IPS-20b (cell line): ENCODE data around the gene HNRNPL.
"Not testable (repeated sequence)": the region's sequence is repeated elsewhere in the genome, so short reads cannot be mapped to it uniquely, and the experiment has no call there.

ENCODE experiments used
- H3K27ac ChIP-seq: one replicate; pipeline ENCODE4 v1.5.1; 2013; ENCODE audit warnings: low read length
- H3K27me3 ChIP-seq: 2 replicates; pipeline ENCODE4 v1.6.1; 2013; ENCODE audit warnings: mild to moderate bottlenecking, low read length, inconsistent platforms; ENCODE audit not compliant: insufficient read depth
- H3K36me3 ChIP-seq: 2 replicates; pipeline ENCODE4 v1.6.1; 2013; ENCODE audit warnings: low read depth, mild to moderate bottlenecking, inconsistent platforms, low read length, moderate library complexity; ENCODE audit not compliant: insufficient read depth
- H3K4me1 ChIP-seq: 2 replicates; pipeline ENCODE4 v1.6.1; 2013; ENCODE audit warnings: mild to moderate bottlenecking, control low read depth, inconsistent platforms, low read length, moderate library complexity; ENCODE audit not compliant: insufficient read depth
- H3K4me3 ChIP-seq: 2 replicates; pipeline ENCODE4 v1.5.1; 2013; ENCODE audit warnings: mild to moderate bottlenecking, low read length, inconsistent platforms
- H3K9ac ChIP-seq: 2 replicates; pipeline ENCODE4 v1.6.1; 2013; ENCODE audit warnings: low read depth, mild to moderate bottlenecking, inconsistent platforms, low read length, moderate library complexity
- H3K9me3 ChIP-seq: 2 replicates; pipeline ENCODE4 v1.6.1; 2013; ENCODE audit warnings: mild to moderate bottlenecking, low read depth, low read length, inconsistent platforms; ENCODE audit not compliant: insufficient read depth

The HNRNPL gene

GRCh38 chr19:38867171-38867780 is 17.5 kb upstream of the HNRNPL start:
- no peaks in the 10 kb centered on the region for H3K4me1 ChIP-seq
- no peak overlapping the region for H3K4me3 ChIP-seq
- H3K9ac ChIP-seq: no peak overlapping the region
- no peaks in the 10 kb centered on the region for H3K9me3 ChIP-seq
- peaks cover 29% of the 10 kb centered on the region for H3K27me3 ChIP-seq
- no peaks in the 10 kb centered on the region for H3K36me3 ChIP-seq
- no peak overlapping the region for H3K27ac ChIP-seq

- no peaks in the 10 kb centered on the region for H3K36me3 ChIP-seq
- H3K9me3 ChIP-seq: no peaks in the 10 kb centered on the region
- H3K4me3 ChIP-seq: no peak overlapping the region
- H3K4me1 ChIP-seq: no peaks in the 10 kb centered on the region
- no peak overlapping the region for H3K9ac ChIP-seq
- no peak overlapping the region for H3K27ac ChIP-seq
- no peaks in the 10 kb centered on the region for H3K27me3 ChIP-seq
These were observed 12.7 kb upstream of the HNRNPL start for GRCh38 chr19:38862321-38863059.

GRCh38 chr19:38861368-38861767 is 11.6 kb upstream of the HNRNPL start:
- Histone ChIP-seq H3K4me1 (no peaks in the 10 kb centered on the region), H3K27me3 (no peaks in the 10 kb centered on the region)

GRCh38 chr19:38859631-38860204 is 9.9 kb upstream of the HNRNPL start:
- H3K9ac ChIP-seq, H3K4me1 ChIP-seq, H3K27ac ChIP-seq, H3K4me3 ChIP-seq, H3K27me3 ChIP-seq, H3K36me3 ChIP-seq, H3K9me3 ChIP-seq: not testable (repeated sequence)

More at GRCh38 chr19:38861368-38861767, 11.6 kb upstream of the HNRNPL start:
- H3K4me3 ChIP-seq: no peak overlapping the region
- H3K9me3 ChIP-seq: peaks cover 6% of the 10 kb centered on the region; the same call in 1 of the 2 replicates
- no peaks in the 10 kb centered on the region for H3K36me3 ChIP-seq
- no peak overlapping the region for H3K9ac ChIP-seq
- H3K27ac ChIP-seq: no peak overlapping the region

- no peaks in the 10 kb centered on the region for H3K4me1 ChIP-seq
- no peak overlapping the region for H3K27ac ChIP-seq
These were observed 7.0 kb upstream of the HNRNPL start for GRCh38 chr19:38856813-38857212.

GRCh38 chr19:38855751-38856150 is 6.0 kb upstream of the HNRNPL start:
- H3K9ac ChIP-seq, H3K27me3 ChIP-seq, H3K27ac ChIP-seq, H3K4me3 ChIP-seq, H3K9me3 ChIP-seq, H3K36me3 ChIP-seq, H3K4me1 ChIP-seq: not testable (repeated sequence)

More at GRCh38 chr19:38856813-38857212, 7.0 kb upstream of the HNRNPL start:
- no peaks in the 10 kb centered on the region for H3K27me3 ChIP-seq
- H3K4me3 ChIP-seq: no peak overlapping the region
- no peak overlapping the region for H3K9ac ChIP-seq
- H3K36me3 ChIP-seq: no peaks in the 10 kb centered on the region
- peaks cover 6% of the 10 kb centered on the region; the same call in 1 of the 2 replicates for H3K9me3 ChIP-seq

- not testable (repeated sequence) for H3K4me3 ChIP-seq, H3K27ac ChIP-seq, H3K36me3 ChIP-seq, H3K4me1 ChIP-seq, H3K9me3 ChIP-seq, H3K9ac ChIP-seq, H3K27me3 ChIP-seq
These were observed 5.2 kb upstream of the HNRNPL start for GRCh38 chr19:38854961-38855360.

- H3K9me3 ChIP-seq: peaks cover 6% of the 10 kb centered on the region; the same call in 1 of the 2 replicates
- H3K27ac ChIP-seq: no peak overlapping the region
- peaks cover 9% of the 10 kb centered on the region; the same call in 1 of the 2 replicates for H3K36me3 ChIP-seq
- peak overlapping the region; percentile 90; the same call in 1 of the 2 replicates for H3K9ac ChIP-seq
- H3K27me3 ChIP-seq: no peaks in the 10 kb centered on the region
- peak overlapping the region; percentile 81; the same call in 1 of the 2 replicates for H3K4me3 ChIP-seq
- no peaks in the 10 kb centered on the region; the same call in 1 of the 2 replicates for H3K4me1 ChIP-seq
These were observed 3.4 kb upstream of the HNRNPL start for GRCh38 chr19:38853214-38853613.

GRCh38 chr19:38852231-38853044 is 2.7 kb upstream of the HNRNPL start:
- peaks cover 6% of the 10 kb centered on the region; the same call in 1 of the 2 replicates for H3K9me3 ChIP-seq
- H3K27ac ChIP-seq: no peak overlapping the region
- H3K27me3 ChIP-seq: no peaks in the 10 kb centered on the region
- peaks cover 17% of the 10 kb centered on the region for H3K36me3 ChIP-seq
- H3K9ac ChIP-seq: peak overlapping the region; percentile 90
- H3K4me1 ChIP-seq: no peaks in the 10 kb centered on the region; the same call in 1 of the 2 replicates
- peak overlapping the region; percentile 81 for H3K4me3 ChIP-seq

GRCh38 chr19:38851622-38852230 is 1.9 kb upstream of the HNRNPL start:
- Histone ChIP-seq H3K36me3 (peaks cover 24% of the 10 kb centered on the region), H3K4me3 (peak overlapping the region; percentile 87), H3K9ac (peak overlapping the region; percentile 90; the same call in 1 of the 2 replicates), H3K4me1 (no peaks in the 10 kb centered on the region; the same call in 1 of the 2 replicates), H3K27ac (peak overlapping the region; percentile 91), H3K9me3 (peaks cover 1% of the 10 kb centered on the region; the same call in 1 of the 2 replicates), H3K27me3 (no peaks in the 10 kb centered on the region)
